Measurements from ENCODE around the gene CX3CL1. TPM values are rescaled to one million over a fixed set of nuclear protein-coding genes. Genes with fewer than 3 reads are reported as not detected.

The CX3CL1 gene
- total RNA-seq, 1 donor from 2014 or later, result 47.9 TPM

- Mint-ChIP-seq H3K4me3 (ENCODE audit: unreplicated experiment) (no peak overlapping the region), H3K36me3 (ENCODE audit: low read depth) (peaks cover 6% of the 10 kb centered on the region), H3K9me3 (ENCODE audit: low read depth) (no peaks in the 10 kb centered on the region), H3K27ac (ENCODE audit: unreplicated experiment) (no peak overlapping the region), H3K4me1 (ENCODE audit: low read depth) (no peaks in the 10 kb centered on the region), H3K27me3 (ENCODE audit: low read depth) (peaks cover 44% of the 10 kb centered on the region)
- DNase-seq (ENCODE audit: low spot score), result peak; percentile 58
- no peak for TF ChIP-seq CTCF (IDR thresholded peaks at IDR 0.05)
These were observed 19.6 kb upstream of the CX3CL1 start for GRCh38 chr16:57352636-57353047.

- no peak overlapping the region for H3K27ac Mint-ChIP-seq (ENCODE audit: unreplicated experiment)
- TF ChIP-seq CTCF (IDR thresholded peaks at IDR 0.05), result no peak
- H3K36me3 Mint-ChIP-seq (ENCODE audit: low read depth), result peaks cover 3% of the 10 kb centered on the region
- H3K4me3 Mint-ChIP-seq (ENCODE audit: unreplicated experiment), result no peak overlapping the region
- no peaks in the 10 kb centered on the region for H3K4me1 Mint-ChIP-seq (ENCODE audit: low read depth)
- H3K27me3 Mint-ChIP-seq (ENCODE audit: low read depth), result peaks cover 29% of the 10 kb centered on the region
- DNase-seq (ENCODE audit: low spot score), result peak; percentile 1
- no peaks in the 10 kb centered on the region for H3K9me3 Mint-ChIP-seq (ENCODE audit: low read depth)
These were observed 18.0 kb upstream of the CX3CL1 start for GRCh38 chr16:57354311-57354710.

DNA sequence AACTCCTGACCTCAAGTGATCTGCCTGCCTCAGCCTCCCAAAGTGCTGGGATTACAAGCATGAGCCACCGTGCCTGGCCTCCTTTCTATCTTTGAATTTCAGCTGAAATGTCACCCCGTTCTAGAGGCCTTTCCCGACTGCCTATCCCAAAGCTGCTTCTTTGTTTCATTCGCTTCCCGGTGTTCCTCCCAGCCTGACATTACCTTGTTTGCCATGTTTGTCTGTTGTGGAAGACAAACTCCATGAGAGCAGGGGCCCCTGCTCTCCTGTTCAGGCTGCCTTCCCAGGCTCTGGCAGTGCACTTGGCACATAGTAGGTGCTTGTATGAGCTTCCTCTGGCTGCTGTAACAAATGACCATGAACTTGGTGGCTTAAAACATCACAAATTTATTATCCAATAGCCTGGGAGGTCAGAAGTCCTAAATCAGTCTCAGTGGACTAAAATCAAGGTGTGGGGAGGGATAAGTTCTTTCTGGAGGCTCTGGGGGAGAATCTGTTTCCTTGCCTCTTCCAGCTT, 16.3 kb upstream of the CX3CL1 start:
- TF ChIP-seq CTCF (IDR thresholded peaks at IDR 0.05), result no peak
- H3K4me3 Mint-ChIP-seq (ENCODE audit: unreplicated experiment), result no peak overlapping the region
- peaks cover 20% of the 10 kb centered on the region for H3K27me3 Mint-ChIP-seq (ENCODE audit: low read depth)
- DNase-seq (ENCODE audit: low spot score), result peak; percentile 25
- peaks cover 3% of the 10 kb centered on the region for H3K36me3 Mint-ChIP-seq (ENCODE audit: low read depth)
- H3K4me1 Mint-ChIP-seq (ENCODE audit: low read depth), result no peaks in the 10 kb centered on the region
- H3K27ac Mint-ChIP-seq (ENCODE audit: unreplicated experiment), result no peak overlapping the region
- no peaks in the 10 kb centered on the region for H3K9me3 Mint-ChIP-seq (ENCODE audit: low read depth)

GRCh38 chr16:57356547-57356946, 15.7 kb upstream of the CX3CL1 start:
- Mint-ChIP-seq H3K4me1 (ENCODE audit: low read depth) (no peaks in the 10 kb centered on the region), H3K36me3 (ENCODE audit: low read depth) (peaks cover 3% of the 10 kb centered on the region), H3K27me3 (ENCODE audit: low read depth) (peaks cover 20% of the 10 kb centered on the region), H3K4me3 (ENCODE audit: unreplicated experiment) (no peak overlapping the region), H3K9me3 (ENCODE audit: low read depth) (no peaks in the 10 kb centered on the region), H3K27ac (ENCODE audit: unreplicated experiment) (no peak overlapping the region)
- peak; percentile 28 for DNase-seq (ENCODE audit: low spot score)
- no peak for TF ChIP-seq CTCF (IDR thresholded peaks at IDR 0.05)

- H3K4me1 Mint-ChIP-seq (ENCODE audit: low read depth), result no peaks in the 10 kb centered on the region
- peaks cover 3% of the 10 kb centered on the region for H3K36me3 Mint-ChIP-seq (ENCODE audit: low read depth)
- DNase-seq (ENCODE audit: low spot score), result peak; percentile 68
- H3K27ac Mint-ChIP-seq (ENCODE audit: unreplicated experiment), result peak overlapping the region; percentile 5
- peaks cover 13% of the 10 kb centered on the region for H3K27me3 Mint-ChIP-seq (ENCODE audit: low read depth)
- H3K4me3 Mint-ChIP-seq (ENCODE audit: unreplicated experiment), result no peak overlapping the region
- TF ChIP-seq CTCF (IDR thresholded peaks at IDR 0.05), result no peak
- no peaks in the 10 kb centered on the region for H3K9me3 Mint-ChIP-seq (ENCODE audit: low read depth)
These were observed 14.8 kb upstream of the CX3CL1 start for GRCh38 chr16:57357330-57358085.

All from chondrocyte (in vitro differentiated cells).